Measurements from ENCODE around the gene S100B. TPM values are rescaled to one million over a fixed set of nuclear protein-coding genes. Genes with fewer than 3 reads are reported as not detected.

Gene S100B
- total and polyA plus RNA-seq, 2 of the 8 experiments (the other 6 are each of a cell fraction or from before 2014, with no cell fraction given), result 0.36 to 0.69 TPM

DNA sequence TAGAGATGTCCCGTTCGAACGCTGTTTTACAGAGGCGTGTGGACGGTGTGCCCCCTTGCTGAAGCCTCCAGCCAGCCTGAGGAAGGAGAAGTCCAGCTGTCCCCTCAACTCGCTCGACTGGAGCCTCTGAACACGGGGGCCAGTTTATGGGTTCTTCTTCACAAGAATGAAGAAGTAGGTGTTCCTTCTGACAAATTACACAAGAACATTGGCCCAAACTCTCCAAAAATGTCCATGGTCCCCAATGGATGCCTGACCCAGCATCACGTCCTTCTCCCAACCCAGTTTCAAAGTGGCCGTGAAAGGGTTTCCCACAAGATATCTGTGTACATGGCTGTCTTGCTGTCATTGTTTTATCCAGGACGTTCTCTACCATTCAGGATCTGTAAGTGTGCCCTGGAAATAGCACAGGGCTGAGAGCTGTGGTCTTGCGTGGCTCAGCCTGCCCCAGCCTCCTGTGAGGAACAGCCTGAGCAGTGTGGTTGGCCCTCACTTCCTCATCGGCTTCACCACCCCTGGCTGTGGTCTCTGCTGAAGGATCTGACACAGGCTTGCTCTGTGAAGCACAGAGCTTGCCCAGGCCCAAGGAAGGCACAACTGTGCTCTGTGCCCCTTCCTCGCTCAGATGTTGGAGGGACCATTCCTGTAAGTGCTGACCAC lies 1.0 kb upstream of the S100B start:
- no peak overlapping the region for H4K5ac ChIP-seq (ENCODE audit: insufficient read length, low read depth, low read length)
- no peak overlapping the region for H3K14ac ChIP-seq (ENCODE audit: insufficient read length)
- peak overlapping the region; percentile 44 for H4K91ac ChIP-seq (replicated peaks; ENCODE audit: insufficient read length, low read length)
- H3K56ac ChIP-seq (replicated peaks; ENCODE audit: insufficient read length, low read depth, low read length), result no peak overlapping the region
- H2BK5ac ChIP-seq (ENCODE audit: low read depth, low read length), result no peak overlapping the region
- DNase-seq (ENCODE audit: low read depth in 1 of 2, low spot score in 2 of 2), result no peak
- CTCF ChIA-PET (ENCODE audit: partially characterized antibody), result interaction anchor here (1.6 kb wide), 1 partner anchor 15 kb away, joined by 4 read pairs; no protein-coding TSS in a partner anchor
- H3K23ac ChIP-seq (ENCODE audit: insufficient read length), result no peak overlapping the region
- H2BK12ac ChIP-seq (ENCODE audit: low read depth, low read length), result peak overlapping the region; percentile 55; the same call in 1 of the 2 replicates
- peaks cover 6 to 8% of the 10 kb centered on the region in 2 experiments; a peak in 2 of 4 replicates for H3K9me3 ChIP-seq (ENCODE audit: insufficient read depth in 2 of 2, low read depth in 1 of 2, low read length in 1 of 2)
- no peak overlapping the region for H3K9ac ChIP-seq (replicated peaks in 1 of 4; ENCODE audit: extremely low read depth in 1 of 4, low read depth in 3 of 4, low read length in 3 of 4)
- no peaks in the 10 kb centered on the region for H4K20me1 ChIP-seq (replicated peaks in 1 of 2; ENCODE audit: control insufficient read depth in 1 of 2, insufficient read depth in 2 of 2, low read length in 2 of 2)
- 81% methylated on average over 14 of the region's 14 CpGs; no CpG with 5 or more reads in 1 of the 2 experiments for WGBS, 2 experiments (ENCODE audit: extremely low coverage in 1 of 2, insufficient coverage in 1 of 2, insufficient read length in 1 of 2, insufficient replicate concordance in 2 of 2, low coverage in 1 of 2, low lambda C conversion rate in 2 of 2, missing lambda C conversion rate in 1 of 2)
- no peak overlapping the region for H2AK5ac ChIP-seq (ENCODE audit: low read depth, low read length)
- no peak overlapping the region for H3K4me2 ChIP-seq (ENCODE audit: insufficient read depth in 1 of 2, low read depth in 2 of 2, low read length in 2 of 2)
- no peaks in the 10 kb centered on the region for H3K23me2 ChIP-seq (ENCODE audit: low read depth, low read length)
- H3K79me2 ChIP-seq (ENCODE audit: control insufficient read depth in 1 of 2, insufficient read depth in 2 of 2, low read length in 2 of 2), result no peaks in the 10 kb centered on the region
- H3K4me1 ChIP-seq (replicated peaks in 1 of 4; ENCODE audit: control insufficient read depth in 3 of 4, insufficient read depth in 4 of 4, low read length in 3 of 4), result peaks cover 3 to 11% (median 4%) of the 10 kb centered on the region in 4 experiments; a peak in 4 of 7 replicates
- H2BK120ac ChIP-seq (replicated peaks; ENCODE audit: low read depth, low read length), result no peak overlapping the region
- H2AFZ ChIP-seq (ENCODE audit: low read length), result no peak overlapping the region
- H2BK20ac ChIP-seq (ENCODE audit: low read length), result no peak overlapping the region
- POLR2A ChIA-PET (ENCODE audit: partially characterized antibody), result no interaction called here
- no peak overlapping the region for H3K18ac ChIP-seq (ENCODE audit: extremely low read depth, low read length)
- no peak for FAIRE-seq
- H3K36me3 ChIP-seq (ENCODE audit: control insufficient read depth in 2 of 4, insufficient read depth in 4 of 4, low read length in 3 of 4), result no peaks in the 10 kb centered on the region
- H4K8ac ChIP-seq (ENCODE audit: extremely low read depth, insufficient read depth, low read length), result no peak overlapping the region
- no peaks in the 10 kb centered on the region for H3K27me3 ChIP-seq (replicated peaks in 1 of 4; ENCODE audit: control insufficient read depth in 3 of 4, extremely low read depth in 1 of 4, insufficient read depth in 3 of 4, low read length in 3 of 4)
- H3K79me1 ChIP-seq (ENCODE audit: low read depth, low read length), result no peaks in the 10 kb centered on the region
- 0 out of 2 replicates have a peak overlapping the region, but pooled peaks have one; percentile 36 for H2BK15ac ChIP-seq (ENCODE audit: low read length)
- H3K4ac ChIP-seq (replicated peaks; ENCODE audit: insufficient read length, low read depth, low read length), result no peak overlapping the region
- no peak overlapping the region for H3K4me3 ChIP-seq (ENCODE audit: extremely low read depth in 1 of 4, insufficient read depth in 2 of 4, low read depth in 3 of 4, low read length in 4 of 4)
- no peak overlapping the region for H3K27ac ChIP-seq (ENCODE audit: low read depth, low read length)
- TF ChIP-seq, protein P1, sequence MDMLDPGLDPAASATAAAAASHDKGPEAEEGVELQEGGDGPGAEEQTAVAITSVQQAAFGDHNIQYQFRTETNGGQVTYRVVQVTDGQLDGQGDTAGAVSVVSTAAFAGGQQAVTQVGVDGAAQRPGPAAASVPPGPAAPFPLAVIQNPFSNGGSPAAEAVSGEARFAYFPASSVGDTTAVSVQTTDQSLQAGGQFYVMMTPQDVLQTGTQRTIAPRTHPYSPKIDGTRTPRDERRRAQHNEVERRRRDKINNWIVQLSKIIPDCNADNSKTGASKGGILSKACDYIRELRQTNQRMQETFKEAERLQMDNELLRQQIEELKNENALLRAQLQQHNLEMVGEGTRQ (IDR thresholded peaks at IDR 0.05; ENCODE audit: low read length), result no peak
- TF ChIP-seq, protein P2, sequence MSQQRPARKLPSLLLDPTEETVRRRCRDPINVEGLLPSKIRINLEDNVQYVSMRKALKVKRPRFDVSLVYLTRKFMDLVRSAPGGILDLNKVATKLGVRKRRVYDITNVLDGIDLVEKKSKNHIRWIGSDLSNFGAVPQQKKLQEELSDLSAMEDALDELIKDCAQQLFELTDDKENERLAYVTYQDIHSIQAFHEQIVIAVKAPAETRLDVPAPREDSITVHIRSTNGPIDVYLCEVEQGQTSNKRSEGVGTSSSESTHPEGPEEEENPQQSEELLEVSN (IDR thresholded peaks at IDR 0.05), result no peak
- TF ChIP-seq GTF2F1 (IDR thresholded peaks at IDR 0.05; ENCODE audit: borderline replicate concordance, low read depth, low read length) (no peak), TCF12 (IDR thresholded peaks at IDR 0.05; ENCODE audit: low read depth, low read length) (no peak), POLR2AphosphoS5 (IDR thresholded peaks at IDR 0.05; ENCODE audit: low read depth, low read length) (no peak), NRF1 (IDR thresholded peaks at IDR 0.05; ENCODE audit: low read depth, low read length) (no peak), SAP30 (IDR thresholded peaks at IDR 0.05; ENCODE audit: insufficient read depth, insufficient replicate concordance, low read length) (no peak), BCL11A (IDR thresholded peaks at IDR 0.05; ENCODE audit: low read depth in 2 of 2, low read length in 2 of 2) (no peak)
- TF ChIP-seq, protein P3, sequence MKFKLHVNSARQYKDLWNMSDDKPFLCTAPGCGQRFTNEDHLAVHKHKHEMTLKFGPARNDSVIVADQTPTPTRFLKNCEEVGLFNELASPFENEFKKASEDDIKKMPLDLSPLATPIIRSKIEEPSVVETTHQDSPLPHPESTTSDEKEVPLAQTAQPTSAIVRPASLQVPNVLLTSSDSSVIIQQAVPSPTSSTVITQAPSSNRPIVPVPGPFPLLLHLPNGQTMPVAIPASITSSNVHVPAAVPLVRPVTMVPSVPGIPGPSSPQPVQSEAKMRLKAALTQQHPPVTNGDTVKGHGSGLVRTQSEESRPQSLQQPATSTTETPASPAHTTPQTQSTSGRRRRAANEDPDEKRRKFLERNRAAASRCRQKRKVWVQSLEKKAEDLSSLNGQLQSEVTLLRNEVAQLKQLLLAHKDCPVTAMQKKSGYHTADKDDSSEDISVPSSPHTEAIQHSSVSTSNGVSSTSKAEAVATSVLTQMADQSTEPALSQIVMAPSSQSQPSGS (IDR thresholded peaks at IDR 0.05; ENCODE audit: low read length), result no peak

Data from H1 (cell line).